Fibroblast of the conjunctiva (primary cell): ENCODE results near the gene TTLL11.
"Not testable (repeated sequence)": the region's sequence is repeated elsewhere in the genome, so short reads cannot be mapped to it uniquely, and the experiment has no call there.

ENCODE experiments used
- DNase-seq: peaks from one replicate; pipeline ENCODE4 v3.0.0-alpha.2; 2010; ENCODE audit warnings: low read depth

Gene TTLL11

GRCh38 chr9:122000526-122000925, 92.6 kb downstream of the TTLL11 start:
- DNase-seq, result not testable (repeated sequence)

- no peak for DNase-seq
Observed at GRCh38 chr9:121999556-121999955, 93.6 kb downstream of the TTLL11 start.

GRCh38 chr9:121998513-121999049, 94.5 kb downstream of the TTLL11 start:
- DNase-seq, result no peak

- DNase-seq, result no peak
Observed at GRCh38 chr9:121997791-121998190, 95.3 kb downstream of the TTLL11 start.

- DNase-seq, result no peak
Observed at GRCh38 chr9:121996783-121997182, 96.3 kb downstream of the TTLL11 start.

GRCh38 chr9:121995997-121996396, 97.1 kb downstream of the TTLL11 start:
- DNase-seq, result no peak

- peak; percentile 64 for DNase-seq
Observed at GRCh38 chr9:121992571-121993212, 100.4 kb downstream of the TTLL11 start.

GRCh38 chr9:121991307-121991661, 101.8 kb downstream of the TTLL11 start:
- no peak for DNase-seq

- no peak for DNase-seq
Observed at GRCh38 chr9:121990600-121991306, 102.4 kb downstream of the TTLL11 start.

- no peak for DNase-seq
Observed at GRCh38 chr9:121989010-121989409, 104.1 kb downstream of the TTLL11 start.

GRCh38 chr9:121987314-121987713, 105.8 kb downstream of the TTLL11 start:
- no peak for DNase-seq

- DNase-seq, result no peak
Observed at GRCh38 chr9:121985792-121986494, 107.2 kb downstream of the TTLL11 start.

- peak; percentile 73 for DNase-seq
Observed at GRCh38 chr9:121984726-121985402, 108.2 kb downstream of the TTLL11 start.

- DNase-seq, result no peak
Observed at GRCh38 chr9:121983736-121984135, 109.4 kb downstream of the TTLL11 start.

GRCh38 chr9:121981118-121981883, 111.8 kb downstream of the TTLL11 start:
- no peak for DNase-seq

- DNase-seq, result not testable (repeated sequence)
Observed at GRCh38 chr9:121980665-121981064, 112.4 kb downstream of the TTLL11 start.

GRCh38 chr9:121979736-121980135, 113.4 kb downstream of the TTLL11 start:
- DNase-seq, result no peak

GRCh38 chr9:121976751-121977150, 116.4 kb downstream of the TTLL11 start:
- DNase-seq, result no peak

- no peak for DNase-seq
Observed at GRCh38 chr9:121975801-121976277, 117.3 kb downstream of the TTLL11 start.

GRCh38 chr9:121974421-121974820, 118.7 kb downstream of the TTLL11 start:
- DNase-seq, result no peak

- DNase-seq, result no peak
Observed at GRCh38 chr9:121972501-121972981, 120.6 kb downstream of the TTLL11 start.
